ENCODE results near the gene GPRIN3. TPM values are rescaled to one million over a fixed set of nuclear protein-coding genes. Genes with fewer than 3 reads are reported as not detected.

Gene GPRIN3
- total and polyA plus RNA-seq, 2 experiments from 2014 or later, result 0.74 to 3.2 TPM

GRCh38 chr4:89216866-89217265, 90.7 kb downstream of the GPRIN3 start:
- no peak for ATAC-seq
- Histone ChIP-seq H3F3A (replicated peaks; ENCODE audit: low read depth) (no peaks in the 10 kb centered on the region), H3K27me3 (ENCODE audit: insufficient read depth) (no peaks in the 10 kb centered on the region), H2AFZ (peak overlapping the region; percentile 63; the same call in 1 of the 2 replicates), H3K36me3 (ENCODE audit: insufficient read depth) (no peaks in the 10 kb centered on the region), H3K27ac (ENCODE audit: low read depth) (no peak overlapping the region), H3K9me2 (ENCODE audit: insufficient read depth) (0 out of 2 replicates have a peak, but pooled peaks cover 16% of the 10 kb centered on the region), H3K79me2 (replicated peaks; ENCODE audit: insufficient read depth) (no peaks in the 10 kb centered on the region), H3K4me1 (ENCODE audit: insufficient read depth) (no peaks in the 10 kb centered on the region), H3K4me3 (no peak overlapping the region), H4K20me1 (replicated peaks; ENCODE audit: insufficient read depth) (no peaks in the 10 kb centered on the region), H3K4me2 (no peak overlapping the region)
- peaks cover 4% of the 10 kb centered on the region; the same call in 2 of the 3 replicates for H3K4me1 Mint-ChIP-seq
- H3K36me3 Mint-ChIP-seq (ENCODE audit: low read depth), result no peaks in the 10 kb centered on the region
- no peak overlapping the region for H3K27ac Mint-ChIP-seq
- TF ChIP-seq POLR2AphosphoS5 (IDR thresholded peaks at IDR 0.05; ENCODE audit: low read depth) (no peak), EZH2phosphoT487 (IDR thresholded peaks at IDR 0.05; ENCODE audit: unreplicated experiment) (no peak)
- H3K9me3 Mint-ChIP-seq, result no peaks in the 10 kb centered on the region
- H3K4me3 Mint-ChIP-seq, result no peak overlapping the region
- no peak for DNase-seq (ENCODE audit: low spot score)
- peaks cover 4% of the 10 kb centered on the region for H3K27me3 Mint-ChIP-seq (ENCODE audit: insufficient read depth, low read depth, poor library complexity)

DNA sequence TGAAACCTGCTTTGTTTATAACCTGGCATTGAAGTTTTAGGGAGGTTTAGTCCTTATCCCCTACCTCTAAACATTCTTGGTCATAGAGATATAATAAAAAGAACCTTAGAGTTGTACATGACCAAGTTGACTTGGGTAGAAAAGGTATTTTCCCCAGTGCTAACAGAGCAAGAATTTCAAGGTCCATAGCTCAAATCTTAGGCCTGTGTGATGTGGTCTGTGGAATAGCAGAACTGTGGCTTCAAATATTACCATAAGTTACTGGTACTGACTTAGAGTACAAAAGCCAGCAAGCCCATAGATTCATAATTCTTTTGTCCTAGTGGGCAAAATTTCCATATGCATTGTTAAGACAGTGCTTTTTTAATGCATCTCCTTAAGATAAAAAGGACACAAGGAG, 91.2 kb downstream of the GPRIN3 start:
- Histone ChIP-seq H3K27me3 (ENCODE audit: insufficient read depth) (no peaks in the 10 kb centered on the region), H3K4me3 (no peak overlapping the region), H3K27ac (ENCODE audit: low read depth) (no peak overlapping the region), H3K9me2 (ENCODE audit: insufficient read depth) (0 out of 2 replicates have a peak, but pooled peaks cover 17% of the 10 kb centered on the region), H3K36me3 (ENCODE audit: insufficient read depth) (no peaks in the 10 kb centered on the region), H3F3A (replicated peaks; ENCODE audit: low read depth) (no peaks in the 10 kb centered on the region), H3K4me2 (no peak overlapping the region), H3K79me2 (replicated peaks; ENCODE audit: insufficient read depth) (no peaks in the 10 kb centered on the region), H3K4me1 (ENCODE audit: insufficient read depth) (no peaks in the 10 kb centered on the region), H4K20me1 (replicated peaks; ENCODE audit: insufficient read depth) (no peaks in the 10 kb centered on the region), H2AFZ (no peak overlapping the region)
- peaks cover 4% of the 10 kb centered on the region for H3K27me3 Mint-ChIP-seq (ENCODE audit: insufficient read depth, low read depth, poor library complexity)
- peaks cover 4% of the 10 kb centered on the region; the same call in 2 of the 3 replicates for H3K4me1 Mint-ChIP-seq
- DNase-seq (ENCODE audit: low spot score) (no peak), ATAC-seq (no peak)
- H3K27ac Mint-ChIP-seq, result no peak overlapping the region
- H3K9me3 Mint-ChIP-seq, result no peaks in the 10 kb centered on the region
- H3K36me3 Mint-ChIP-seq (ENCODE audit: low read depth), result no peaks in the 10 kb centered on the region
- H3K4me3 Mint-ChIP-seq, result no peak overlapping the region
- TF ChIP-seq CREB1 (CRISPR knock-in tag; IDR thresholded peaks at IDR 0.05; ENCODE audit: low read depth), result no peak
- no peak for TF ChIP-seq CTCF (conservative IDR thresholded peaks at IDR 0.05; ENCODE audit: low read depth in 2 of 2)
- TF ChIP-seq EZH2 (IDR thresholded peaks at IDR 0.05; ENCODE audit: low read depth, unreplicated experiment), result no peak
- no peak for TF ChIP-seq JUNB (IDR thresholded peaks at IDR 0.05; ENCODE audit: unreplicated experiment)
- TF ChIP-seq ZNF114 (CRISPR knock-in tag; IDR thresholded peaks at IDR 0.05), result no peak
- no peak for TF ChIP-seq ZNF331 (CRISPR knock-in tag; IDR thresholded peaks at IDR 0.05; ENCODE audit: low read depth)
- TF ChIP-seq, protein P1, sequence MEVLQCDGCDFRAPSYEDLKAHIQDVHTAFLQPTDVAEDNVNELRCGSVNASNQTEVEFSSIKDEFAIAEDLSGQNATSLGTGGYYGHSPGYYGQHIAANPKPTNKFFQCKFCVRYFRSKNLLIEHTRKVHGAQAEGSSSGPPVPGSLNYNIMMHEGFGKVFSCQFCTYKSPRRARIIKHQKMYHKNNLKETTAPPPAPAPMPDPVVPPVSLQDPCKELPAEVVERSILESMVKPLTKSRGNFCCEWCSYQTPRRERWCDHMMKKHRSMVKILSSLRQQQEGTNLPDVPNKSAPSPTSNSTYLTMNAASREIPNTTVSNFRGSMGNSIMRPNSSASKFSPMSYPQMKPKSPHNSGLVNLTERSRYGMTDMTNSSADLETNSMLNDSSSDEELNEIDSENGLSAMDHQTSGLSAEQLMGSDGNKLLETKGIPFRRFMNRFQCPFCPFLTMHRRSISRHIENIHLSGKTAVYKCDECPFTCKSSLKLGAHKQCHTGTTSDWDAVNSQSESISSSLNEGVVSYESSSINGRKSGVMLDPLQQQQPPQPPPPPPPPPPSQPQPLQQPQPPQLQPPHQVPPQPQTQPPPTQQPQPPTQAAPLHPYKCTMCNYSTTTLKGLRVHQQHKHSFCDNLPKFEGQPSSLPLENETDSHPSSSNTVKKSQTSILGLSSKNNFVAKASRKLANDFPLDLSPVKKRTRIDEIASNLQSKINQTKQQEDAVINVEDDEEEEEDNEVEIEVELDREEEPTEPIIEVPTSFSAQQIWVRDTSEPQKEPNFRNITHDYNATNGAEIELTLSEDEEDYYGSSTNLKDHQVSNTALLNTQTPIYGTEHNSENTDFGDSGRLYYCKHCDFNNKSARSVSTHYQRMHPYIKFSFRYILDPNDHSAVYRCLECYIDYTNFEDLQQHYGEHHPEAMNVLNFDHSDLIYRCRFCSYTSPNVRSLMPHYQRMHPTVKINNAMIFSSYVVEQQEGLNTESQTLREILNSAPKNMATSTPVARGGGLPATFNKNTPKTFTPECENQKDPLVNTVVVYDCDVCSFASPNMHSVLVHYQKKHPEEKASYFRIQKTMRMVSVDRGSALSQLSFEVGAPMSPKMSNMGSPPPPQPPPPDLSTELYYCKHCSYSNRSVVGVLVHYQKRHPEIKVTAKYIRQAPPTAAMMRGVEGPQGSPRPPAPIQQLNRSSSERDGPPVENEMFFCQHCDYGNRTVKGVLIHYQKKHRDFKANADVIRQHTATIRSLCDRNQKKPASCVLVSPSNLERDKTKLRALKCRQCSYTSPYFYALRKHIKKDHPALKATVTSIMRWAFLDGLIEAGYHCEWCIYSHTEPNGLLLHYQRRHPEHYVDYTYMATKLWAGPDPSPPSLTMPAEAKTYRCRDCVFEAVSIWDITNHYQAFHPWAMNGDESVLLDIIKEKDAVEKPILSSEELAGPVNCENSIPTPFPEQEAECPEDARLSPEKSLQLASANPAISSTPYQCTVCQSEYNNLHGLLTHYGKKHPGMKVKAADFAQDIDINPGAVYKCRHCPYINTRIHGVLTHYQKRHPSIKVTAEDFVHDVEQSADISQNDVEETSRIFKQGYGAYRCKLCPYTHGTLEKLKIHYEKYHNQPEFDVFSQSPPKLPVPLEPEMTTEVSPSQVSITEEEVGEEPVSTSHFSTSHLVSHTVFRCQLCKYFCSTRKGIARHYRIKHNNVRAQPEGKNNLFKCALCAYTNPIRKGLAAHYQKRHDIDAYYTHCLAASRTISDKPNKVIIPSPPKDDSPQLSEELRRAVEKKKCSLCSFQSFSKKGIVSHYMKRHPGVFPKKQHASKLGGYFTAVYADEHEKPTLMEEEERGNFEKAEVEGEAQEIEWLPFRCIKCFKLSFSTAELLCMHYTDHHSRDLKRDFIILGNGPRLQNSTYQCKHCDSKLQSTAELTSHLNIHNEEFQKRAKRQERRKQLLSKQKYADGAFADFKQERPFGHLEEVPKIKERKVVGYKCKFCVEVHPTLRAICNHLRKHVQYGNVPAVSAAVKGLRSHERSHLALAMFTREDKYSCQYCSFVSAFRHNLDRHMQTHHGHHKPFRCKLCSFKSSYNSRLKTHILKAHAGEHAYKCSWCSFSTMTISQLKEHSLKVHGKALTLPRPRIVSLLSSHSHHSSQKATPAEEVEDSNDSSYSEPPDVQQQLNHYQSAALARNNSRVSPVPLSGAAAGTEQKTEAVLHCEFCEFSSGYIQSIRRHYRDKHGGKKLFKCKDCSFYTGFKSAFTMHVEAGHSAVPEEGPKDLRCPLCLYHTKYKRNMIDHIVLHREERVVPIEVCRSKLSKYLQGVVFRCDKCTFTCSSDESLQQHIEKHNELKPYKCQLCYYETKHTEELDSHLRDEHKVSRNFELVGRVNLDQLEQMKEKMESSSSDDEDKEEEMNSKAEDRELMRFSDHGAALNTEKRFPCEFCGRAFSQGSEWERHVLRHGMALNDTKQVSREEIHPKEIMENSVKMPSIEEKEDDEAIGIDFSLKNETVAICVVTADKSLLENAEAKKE (CRISPR knock-in tag; IDR thresholded peaks at IDR 0.05), result no peak
- TF ChIP-seq, protein P2, sequence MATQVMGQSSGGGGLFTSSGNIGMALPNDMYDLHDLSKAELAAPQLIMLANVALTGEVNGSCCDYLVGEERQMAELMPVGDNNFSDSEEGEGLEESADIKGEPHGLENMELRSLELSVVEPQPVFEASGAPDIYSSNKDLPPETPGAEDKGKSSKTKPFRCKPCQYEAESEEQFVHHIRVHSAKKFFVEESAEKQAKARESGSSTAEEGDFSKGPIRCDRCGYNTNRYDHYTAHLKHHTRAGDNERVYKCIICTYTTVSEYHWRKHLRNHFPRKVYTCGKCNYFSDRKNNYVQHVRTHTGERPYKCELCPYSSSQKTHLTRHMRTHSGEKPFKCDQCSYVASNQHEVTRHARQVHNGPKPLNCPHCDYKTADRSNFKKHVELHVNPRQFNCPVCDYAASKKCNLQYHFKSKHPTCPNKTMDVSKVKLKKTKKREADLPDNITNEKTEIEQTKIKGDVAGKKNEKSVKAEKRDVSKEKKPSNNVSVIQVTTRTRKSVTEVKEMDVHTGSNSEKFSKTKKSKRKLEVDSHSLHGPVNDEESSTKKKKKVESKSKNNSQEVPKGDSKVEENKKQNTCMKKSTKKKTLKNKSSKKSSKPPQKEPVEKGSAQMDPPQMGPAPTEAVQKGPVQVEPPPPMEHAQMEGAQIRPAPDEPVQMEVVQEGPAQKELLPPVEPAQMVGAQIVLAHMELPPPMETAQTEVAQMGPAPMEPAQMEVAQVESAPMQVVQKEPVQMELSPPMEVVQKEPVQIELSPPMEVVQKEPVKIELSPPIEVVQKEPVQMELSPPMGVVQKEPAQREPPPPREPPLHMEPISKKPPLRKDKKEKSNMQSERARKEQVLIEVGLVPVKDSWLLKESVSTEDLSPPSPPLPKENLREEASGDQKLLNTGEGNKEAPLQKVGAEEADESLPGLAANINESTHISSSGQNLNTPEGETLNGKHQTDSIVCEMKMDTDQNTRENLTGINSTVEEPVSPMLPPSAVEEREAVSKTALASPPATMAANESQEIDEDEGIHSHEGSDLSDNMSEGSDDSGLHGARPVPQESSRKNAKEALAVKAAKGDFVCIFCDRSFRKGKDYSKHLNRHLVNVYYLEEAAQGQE (IDR thresholded peaks at IDR 0.05; ENCODE audit: unreplicated experiment), result no peak
- TF ChIP-seq NANOG (IDR thresholded peaks at IDR 0.05; ENCODE audit: borderline replicate concordance), result no peak
- no peak for TF ChIP-seq POLR2AphosphoS5 (IDR thresholded peaks at IDR 0.05; ENCODE audit: low read depth)

Data from GM23338 (cell line).